Choroid plexus epithelial cell (primary cell): ENCODE measurements around the gene GDPD5.

ENCODE experiments used
- DNase-seq: peaks from one replicate; pipeline ENCODE4 v3.0.0-alpha.2; 2010; ENCODE audit warnings: low read depth
- H3K4me3 ChIP-seq: 2 replicates; pipeline ENCODE4 v1.5.1; 2011; ENCODE audit warnings: low read depth, mild to moderate bottlenecking, control low read depth, low read length, moderate library complexity
- CTCF ChIP-seq: conservative IDR thresholded peaks from 2 replicates; pipeline ENCODE4 v1.5.1; 2011; ENCODE audit warnings: low read depth, mild to moderate bottlenecking, control low read depth, inconsistent platforms, low read length, moderate library complexity

Gene GDPD5

GRCh38 chr11:75470476-75471080 is 55.2 kb downstream of the GDPD5 start:
- H3K4me3 ChIP-seq: no peak overlapping the region
- no peak for TF ChIP-seq CTCF
- no peak for DNase-seq

DNA sequence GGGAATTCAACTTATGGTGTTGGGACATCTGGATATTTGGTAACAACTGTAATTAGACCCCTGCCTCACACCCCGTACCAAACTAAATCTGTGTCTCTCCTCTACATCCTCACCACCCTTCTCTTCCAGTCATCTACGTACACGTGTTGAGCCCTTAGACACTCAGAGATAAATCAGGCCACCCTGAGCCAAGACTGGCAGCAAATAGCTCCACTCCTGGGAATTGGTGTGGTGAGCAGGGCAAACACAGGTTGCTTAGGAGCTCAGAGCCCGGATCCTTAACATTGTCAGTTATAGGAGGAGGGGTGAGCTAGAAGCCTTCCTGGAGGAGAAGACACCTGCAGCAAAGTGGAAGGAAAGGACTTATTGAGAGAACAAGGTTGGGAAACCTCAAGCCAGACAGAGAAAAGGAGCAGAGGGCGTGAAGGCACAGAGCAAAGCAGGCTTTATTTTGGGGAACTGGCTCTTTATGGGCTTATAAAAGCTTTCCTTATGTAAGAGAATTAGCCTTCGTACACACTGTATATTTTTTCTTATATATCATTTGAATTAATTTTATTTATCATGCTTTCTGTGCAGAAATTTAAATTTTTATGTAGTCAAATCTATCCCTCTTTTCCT is 55.8 kb downstream of the GDPD5 start:
- H3K4me3 ChIP-seq: no peak overlapping the region
- no peak for DNase-seq
- no peak for TF ChIP-seq CTCF

DNA sequence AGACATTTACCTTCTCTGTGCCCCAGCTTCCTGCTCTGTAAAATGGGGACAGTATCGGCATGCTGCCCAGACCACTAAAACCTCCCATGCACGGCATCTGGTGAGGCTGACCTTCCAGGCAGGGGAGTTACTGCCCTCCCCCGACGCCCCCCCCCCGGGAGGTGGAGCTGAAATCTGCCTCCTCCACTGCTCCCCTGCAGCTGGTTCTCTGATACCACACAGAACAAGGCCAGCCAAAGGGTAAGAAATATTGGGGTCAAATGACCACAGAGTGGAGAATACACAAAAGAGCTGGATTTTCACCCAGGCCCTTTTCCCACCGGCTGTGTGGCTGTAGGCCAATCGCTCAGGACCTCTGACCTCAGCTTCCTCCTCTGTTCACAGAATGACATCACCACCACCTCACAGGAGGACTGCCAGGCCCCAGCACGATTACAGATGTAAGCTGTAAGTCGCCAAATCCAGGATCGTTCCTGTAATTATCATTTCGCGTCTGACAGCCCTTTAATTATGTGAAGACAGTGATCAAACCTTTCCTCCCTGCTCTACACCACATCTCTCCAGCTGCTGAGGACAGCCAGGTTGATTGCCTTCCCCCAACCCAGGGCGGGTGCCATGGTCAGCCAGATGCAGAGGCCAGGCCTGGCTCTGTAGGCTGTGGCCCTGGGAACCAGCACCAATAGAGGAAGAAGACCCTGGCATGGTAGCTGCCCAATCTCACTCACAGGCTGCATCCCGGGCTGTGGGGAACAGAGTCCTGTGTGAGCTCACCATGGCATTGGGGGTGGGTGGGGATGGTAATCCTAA is 57.0 kb downstream of the GDPD5 start:
- DNase-seq: peak; percentile 93
- no peak overlapping the region for H3K4me3 ChIP-seq

DNA sequence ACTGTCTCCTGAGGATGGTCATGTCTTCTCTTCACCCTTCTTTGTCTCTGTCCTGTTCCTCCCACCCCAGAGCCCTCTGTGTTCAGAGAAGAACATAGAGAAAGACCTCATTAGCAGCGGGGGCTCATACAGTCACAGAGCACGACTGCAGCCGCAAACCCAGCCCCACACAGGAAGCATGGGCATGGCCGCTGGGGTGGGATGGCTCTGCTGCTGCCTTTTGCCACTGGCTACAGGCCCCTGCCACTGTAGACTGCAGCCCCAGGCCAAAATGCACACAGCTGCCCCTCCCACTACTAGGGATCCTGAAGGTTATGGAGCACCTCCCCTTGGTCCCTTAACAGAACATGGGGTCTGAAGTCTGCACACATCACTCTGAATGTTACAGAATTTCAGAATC is 57.9 kb downstream of the GDPD5 start:
- DNase-seq: no peak
- no peak overlapping the region for H3K4me3 ChIP-seq
- no peak for TF ChIP-seq CTCF

More for the DNA sequence above, 57.0 kb downstream of the GDPD5 start:
- TF ChIP-seq CTCF: no peak

DNA sequence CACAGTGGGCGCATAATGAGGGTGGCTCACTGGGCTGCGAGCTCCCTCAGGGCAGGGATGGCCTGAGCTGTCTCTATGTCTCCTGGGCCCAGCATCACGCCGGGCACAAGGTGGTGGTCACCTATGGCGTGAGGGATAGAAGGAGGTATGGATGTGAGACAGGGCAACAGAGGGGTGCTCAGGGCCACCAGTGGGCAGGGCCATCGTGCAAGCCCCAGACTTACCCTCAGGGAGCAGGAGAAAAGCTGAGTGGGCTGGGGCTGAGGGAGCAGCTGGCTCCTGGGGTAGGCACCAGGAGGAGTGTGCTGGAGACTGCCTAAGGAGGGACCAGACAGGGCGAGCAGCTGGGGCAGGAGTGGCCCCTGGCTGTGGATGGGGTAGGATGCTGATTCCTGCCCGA is 58.4 kb downstream of the GDPD5 start:
- DNase-seq: no peak
- H3K4me3 ChIP-seq: no peak overlapping the region
- TF ChIP-seq CTCF: no peak

GRCh38 chr11:75465701-75466531 is 59.8 kb downstream of the GDPD5 start:
- no peak overlapping the region for H3K4me3 ChIP-seq
- DNase-seq: peak; percentile 75
- peak; percentile 17 for TF ChIP-seq CTCF
